Lung microvascular endothelial cell (primary cell): ENCODE data around the gene DNAH8. TPM values are rescaled to one million over a fixed set of nuclear protein-coding genes. Genes with fewer than 3 reads are reported as not detected.
"Not testable (repeated sequence)": the region's sequence is repeated elsewhere in the genome, so short reads cannot be mapped to it uniquely, and the experiment has no call there.

ENCODE experiments used
- DNase-seq, 2 donors: peaks; one replicate each; pipeline versions ENCODE4 v3.0.0 to v3.0.0-alpha.2; 2010; ENCODE audit warnings: low read depth in 2 of 2
- total RNA-seq: library from RNA; depleted of rRNA; stranded (reverse); fragments of >200 nt; gene quantifications from 2 replicates; pipeline ENCODE4 v1.2.1, GENCODE V29; 2014

Gene DNAH8
- total RNA-seq, 1 donor from 2014 or later = not detected

DNA sequence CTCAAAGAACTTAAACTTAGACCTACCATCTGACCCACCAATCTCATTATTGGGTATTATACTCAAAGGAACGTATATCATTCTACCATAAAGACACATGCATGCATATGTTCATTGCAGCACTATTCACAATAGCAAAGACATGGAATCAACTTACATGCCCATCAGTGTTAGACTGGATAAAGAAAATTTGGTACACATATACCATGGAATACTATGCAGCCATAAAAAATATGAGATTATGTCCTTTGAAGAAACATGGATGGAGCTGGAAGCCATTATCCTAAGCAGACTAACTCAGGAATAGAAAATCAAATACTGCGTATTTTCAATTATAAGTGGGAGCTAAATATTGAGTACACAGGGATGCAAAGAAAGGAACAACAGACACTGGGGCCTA is 167.0 kb downstream of the DNAH8 start:
- no peak for DNase-seq

DNA sequence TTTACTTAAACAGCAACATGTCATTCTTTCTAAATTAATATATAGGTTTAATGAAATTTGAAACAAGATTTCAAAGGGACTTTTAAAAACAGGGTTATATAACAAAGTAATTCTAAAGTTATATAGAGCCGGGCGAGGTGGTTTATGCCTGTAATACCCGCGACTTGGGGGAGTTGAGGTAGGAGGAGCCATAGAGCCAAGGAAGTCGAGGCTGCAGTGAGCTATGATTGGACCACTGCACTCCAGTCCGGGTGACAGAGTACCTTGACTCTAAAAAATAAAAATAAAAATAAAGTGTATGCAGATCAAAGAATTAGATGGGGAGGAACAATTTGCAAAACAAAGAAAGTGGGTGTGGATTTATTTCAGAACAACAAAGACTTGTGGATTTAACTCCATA is 182.4 kb downstream of the DNAH8 start:
- no peak for DNase-seq

DNA sequence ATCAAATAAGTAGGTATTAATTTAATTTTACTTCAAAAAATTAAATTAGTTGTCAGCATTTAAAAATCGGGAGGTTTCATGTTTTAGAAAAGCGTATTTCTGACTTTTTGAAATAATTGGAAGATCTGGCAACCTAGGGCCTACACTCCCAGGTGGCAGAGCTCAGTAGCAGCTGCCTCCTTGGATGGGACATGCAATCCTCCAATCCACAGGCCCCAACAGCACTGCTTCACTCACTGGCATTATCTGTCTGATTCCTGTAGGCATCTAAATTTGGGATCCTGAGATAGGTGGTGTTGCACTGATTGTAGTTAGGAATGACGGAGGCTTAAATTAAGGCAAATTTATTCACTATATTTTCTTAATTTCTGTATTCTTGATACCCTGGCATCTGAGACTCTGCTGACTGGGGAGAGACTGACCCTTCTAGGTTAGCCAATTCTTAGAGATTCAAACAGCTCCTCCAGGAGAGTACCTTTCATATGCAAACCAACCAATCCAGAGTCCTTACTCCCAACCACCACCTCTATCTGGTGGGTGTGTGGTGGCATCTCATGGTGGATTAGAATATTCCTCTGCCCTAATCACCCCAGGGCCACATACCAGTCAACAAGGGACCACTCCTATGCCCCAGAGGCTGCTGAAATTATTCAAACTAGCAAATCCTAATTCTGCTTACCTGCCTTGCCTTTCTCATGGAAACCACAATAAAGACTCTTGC is 186.9 kb downstream of the DNAH8 start:
- DNase-seq = no peak

DNA sequence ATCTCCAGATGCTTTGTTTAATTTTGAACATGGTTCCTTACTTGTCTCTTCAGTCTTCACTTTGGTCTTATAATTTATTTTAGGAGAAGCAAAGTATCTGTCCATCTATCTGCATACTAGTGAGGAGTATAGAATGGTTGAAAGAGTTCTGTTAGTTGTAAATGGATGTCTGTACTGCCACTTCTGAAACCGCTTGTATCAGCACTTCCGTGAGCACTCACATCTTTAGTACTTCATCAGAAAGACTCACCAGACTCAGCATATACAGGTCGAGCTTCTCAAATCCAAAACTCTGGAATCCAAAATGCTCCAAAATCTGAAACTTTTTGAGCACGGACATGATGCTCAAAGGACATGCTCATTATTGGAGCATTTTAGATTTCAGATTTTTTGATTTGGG is 191.5 kb downstream of the DNAH8 start:
- DNase-seq = no peak

DNA sequence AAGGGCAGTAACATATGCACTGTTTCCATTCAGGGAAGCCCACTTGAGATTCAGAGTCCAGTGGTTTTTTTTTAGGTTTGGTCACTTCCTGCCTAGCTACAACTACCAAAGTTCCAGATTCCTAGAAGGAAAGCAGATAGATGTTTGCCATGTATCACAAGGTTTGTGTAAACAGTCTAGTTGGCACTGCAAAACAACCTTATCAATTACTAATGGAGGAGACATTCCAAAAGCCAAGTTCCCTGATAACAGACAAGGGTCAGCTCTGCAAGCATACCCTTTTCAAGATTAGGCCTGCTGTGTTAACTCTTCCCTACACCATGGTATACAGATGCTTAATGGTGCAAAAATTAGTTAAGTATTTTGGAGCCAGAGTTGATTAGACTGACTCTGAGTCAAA is 192.2 kb downstream of the DNAH8 start:
- no peak for DNase-seq

DNA sequence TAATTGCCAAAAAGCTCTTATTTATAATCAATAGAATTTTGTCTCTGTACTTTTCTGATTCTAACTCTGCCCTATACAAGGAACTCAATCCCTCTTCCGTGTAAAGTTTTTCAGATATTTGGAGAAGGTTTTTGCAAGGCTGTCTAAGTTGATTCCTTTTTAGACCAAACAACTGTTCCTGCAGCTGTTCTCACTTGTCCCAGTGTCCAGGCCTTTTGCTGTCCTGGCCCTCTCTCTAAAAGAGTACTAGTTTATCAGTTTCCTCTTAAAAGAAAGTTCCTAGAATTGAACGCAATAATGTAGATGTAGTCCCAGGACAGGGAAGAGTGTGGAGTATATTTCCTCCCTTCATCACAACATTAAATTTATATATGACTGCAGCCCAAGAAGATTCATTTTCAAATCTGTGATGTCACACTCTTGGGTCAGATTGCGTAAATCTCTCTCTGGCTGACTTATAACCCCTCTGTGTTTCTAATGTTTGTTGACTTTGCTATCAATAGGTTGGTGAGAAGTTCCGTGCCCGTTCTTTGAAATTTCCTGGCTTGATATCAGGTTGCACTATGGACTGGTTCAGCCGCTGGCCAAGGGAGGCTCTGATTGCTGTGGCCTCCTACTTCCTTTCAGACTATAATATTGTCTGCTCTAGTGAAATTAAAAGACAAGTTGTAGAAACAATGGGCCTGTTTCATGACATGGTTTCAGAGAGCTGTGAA is 194.1 kb downstream of the DNAH8 start:
- peak in 1 of 2 donors; percentile 3 for DNase-seq

DNA sequence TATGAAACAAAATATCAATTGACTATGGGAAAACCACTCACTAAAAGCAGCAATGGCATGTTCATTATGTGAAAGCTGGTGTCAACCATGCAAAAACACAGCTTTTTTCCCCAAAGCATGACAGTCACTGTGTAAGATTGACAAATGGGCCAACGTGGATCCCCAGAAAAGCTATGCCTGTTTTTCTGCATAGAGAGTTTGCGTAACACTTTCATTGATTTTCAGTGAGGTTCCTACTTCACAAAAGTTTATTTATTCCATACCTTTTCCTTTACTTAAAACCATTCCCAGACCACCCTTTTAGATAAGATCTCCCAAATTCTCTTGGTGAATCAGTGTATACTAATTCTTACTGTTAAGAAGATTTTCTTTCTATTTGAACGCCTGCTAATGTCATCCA is 195.1 kb downstream of the DNAH8 start:
- DNase-seq = no peak

DNA sequence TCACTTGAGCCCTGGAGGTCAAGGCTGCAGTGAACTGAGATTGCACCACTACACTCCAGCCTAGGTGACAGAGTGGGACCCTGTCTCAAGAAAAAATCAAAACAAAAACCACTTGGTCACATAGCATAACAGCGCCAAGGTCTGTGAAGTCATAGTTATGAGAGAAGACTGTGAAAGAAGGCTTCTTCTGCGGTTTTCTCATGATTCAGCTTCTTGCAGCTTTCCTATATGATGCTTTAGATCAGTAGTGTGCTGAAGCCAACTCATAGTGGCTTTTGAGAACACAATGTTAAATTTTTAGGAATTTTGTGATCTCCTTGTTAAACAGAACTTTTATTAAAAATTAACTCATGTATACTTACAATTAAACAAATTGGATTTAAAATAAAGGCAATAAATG is 197.3 kb downstream of the DNAH8 start:
- DNase-seq = no peak

DNA sequence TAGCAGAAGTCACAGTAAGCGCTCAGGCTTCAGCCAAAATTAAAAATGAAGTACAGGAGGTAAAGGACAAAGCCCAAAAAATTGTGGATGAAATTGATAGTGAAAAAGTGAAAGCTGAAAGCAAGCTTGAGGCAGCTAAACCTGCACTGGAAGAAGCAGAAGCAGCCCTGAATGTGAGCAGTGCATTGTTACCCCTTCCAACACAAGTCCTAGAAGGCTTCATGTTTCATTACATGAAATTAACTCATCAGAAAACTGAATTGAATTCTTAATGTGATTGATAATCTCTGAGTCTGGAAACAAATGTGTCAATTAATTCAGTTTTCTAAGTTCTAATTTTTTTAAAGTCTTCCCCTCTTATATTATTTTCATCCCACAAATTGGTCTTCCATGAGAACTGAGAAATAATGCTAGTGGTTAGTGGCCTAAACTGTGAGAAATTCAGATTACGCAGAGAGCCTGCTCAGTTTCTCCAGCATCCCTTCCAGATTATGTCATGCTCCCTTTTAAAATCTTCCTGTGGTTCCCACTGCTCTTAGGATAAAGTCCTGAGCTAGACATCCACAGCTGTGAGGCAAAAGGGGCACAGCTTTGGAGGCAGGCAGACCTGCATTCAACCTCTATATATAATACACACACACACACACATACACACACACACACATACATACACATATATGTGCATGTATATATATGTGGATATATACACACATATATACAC is 200.3 kb downstream of the DNAH8 start:
- no peak for DNase-seq

DNA sequence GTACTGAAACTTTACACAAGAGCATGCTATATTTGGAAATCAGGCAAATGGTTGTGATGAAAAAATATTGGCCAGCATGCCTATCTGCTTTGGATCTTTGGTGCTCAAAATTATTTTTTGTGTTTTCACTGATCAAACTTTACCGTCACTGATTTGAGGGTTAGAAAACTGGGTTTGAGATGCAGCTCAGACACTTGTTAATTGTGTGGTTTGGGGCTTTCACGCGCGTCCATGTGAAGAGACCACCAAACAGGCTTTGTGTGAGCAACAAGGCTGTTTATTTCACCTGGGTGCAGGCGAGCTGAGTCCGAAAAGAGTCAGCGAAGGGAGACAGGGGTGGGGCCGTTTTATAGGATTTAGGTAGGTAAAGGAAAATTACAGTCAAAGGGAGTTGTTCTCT is 206.4 kb downstream of the DNAH8 start:
- not testable (repeated sequence) for DNase-seq

DNA sequence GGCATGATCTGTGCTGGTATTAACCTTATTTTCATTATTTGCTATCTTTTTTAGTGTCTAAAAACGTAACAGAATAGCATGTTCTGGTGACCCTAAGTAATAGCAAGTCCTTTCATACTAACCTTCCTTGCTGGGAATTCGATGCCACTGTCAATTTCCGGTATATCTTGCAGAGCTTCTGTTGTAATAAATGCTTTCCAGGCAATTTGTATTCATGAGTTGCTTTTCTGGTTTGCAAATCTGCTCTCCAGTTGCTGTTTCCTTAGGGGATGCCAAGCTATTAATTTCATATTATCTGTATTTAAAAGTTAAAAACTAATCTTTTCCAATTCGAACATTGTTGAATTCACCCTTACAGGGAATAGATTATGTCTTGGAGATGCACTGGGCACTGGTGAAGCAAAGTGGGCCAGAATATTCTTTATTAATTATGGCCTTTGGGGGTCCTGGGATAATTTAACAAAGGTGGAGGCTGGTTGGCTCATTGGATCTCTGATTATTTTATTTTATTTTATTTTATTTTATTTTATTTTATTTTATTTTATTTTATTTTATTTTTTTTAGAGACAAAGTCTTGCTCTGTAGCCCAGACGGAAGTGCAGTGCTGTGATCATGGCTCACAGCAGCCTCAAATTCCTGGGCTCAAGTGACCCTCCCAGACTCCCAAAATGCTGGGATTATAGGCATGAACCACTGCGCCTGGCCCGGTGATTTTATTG is 209.8 kb downstream of the DNAH8 start:
- no peak for DNase-seq

DNA sequence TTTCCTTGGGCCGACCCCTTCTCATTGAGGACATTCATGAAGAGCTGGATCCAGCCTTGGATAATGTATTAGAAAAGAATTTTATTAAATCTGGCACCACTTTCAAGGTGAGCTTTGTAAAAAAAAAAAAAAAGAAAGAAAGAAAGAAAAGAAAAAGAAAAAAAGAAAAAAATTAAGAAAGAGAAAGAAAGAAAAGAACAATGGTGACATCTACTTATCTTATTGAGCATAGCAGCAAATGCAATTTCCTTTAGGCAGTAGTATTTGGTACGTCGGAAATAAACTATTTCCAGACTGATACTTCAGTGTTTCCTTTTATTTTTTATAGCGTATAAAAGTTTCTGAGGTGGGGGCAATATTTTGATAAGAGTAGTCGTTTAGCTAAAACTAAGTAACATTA is 214.4 kb downstream of the DNAH8 start:
- DNase-seq = no peak

DNA sequence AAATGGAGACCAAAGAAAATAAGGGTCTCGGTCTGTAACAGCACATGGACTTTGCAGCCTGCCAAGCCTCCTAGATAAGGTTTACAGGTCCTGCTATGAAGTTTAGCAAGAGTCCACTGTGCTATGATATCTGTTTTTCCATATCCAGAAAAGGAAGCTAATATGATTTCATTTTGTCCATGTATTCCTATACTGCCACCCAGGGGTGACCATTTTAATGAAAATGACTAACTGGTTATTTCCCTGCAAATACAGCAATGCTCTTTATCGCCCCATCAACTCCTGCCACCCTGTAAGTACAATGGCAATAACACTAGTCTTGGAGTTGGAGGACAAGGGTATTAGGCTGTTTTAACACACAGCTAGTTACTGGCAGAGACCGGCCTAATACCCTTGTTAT is 218.3 kb downstream of the DNAH8 start:
- peak; percentile 34 to 54 for DNase-seq

DNA sequence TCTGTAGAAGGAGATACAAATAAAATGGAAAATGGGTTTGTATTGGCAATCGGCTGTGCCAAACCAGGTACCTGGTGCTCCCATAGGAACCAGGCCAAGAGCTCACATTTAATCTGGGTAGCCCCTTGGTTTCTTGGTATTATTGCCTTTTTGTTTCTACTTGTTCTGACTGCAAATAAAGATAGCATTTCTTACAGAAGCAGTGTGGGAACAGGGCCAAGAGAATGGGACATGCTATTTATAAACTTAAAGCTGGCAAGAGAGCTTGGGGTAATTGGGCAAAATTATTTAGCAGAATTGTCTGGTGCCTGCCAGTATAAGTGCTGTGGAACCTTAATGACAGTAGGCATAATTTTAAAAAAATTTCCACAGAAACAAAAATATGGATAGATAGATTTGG is 219.9 kb downstream of the DNAH8 start:
- no peak for DNase-seq

DNA sequence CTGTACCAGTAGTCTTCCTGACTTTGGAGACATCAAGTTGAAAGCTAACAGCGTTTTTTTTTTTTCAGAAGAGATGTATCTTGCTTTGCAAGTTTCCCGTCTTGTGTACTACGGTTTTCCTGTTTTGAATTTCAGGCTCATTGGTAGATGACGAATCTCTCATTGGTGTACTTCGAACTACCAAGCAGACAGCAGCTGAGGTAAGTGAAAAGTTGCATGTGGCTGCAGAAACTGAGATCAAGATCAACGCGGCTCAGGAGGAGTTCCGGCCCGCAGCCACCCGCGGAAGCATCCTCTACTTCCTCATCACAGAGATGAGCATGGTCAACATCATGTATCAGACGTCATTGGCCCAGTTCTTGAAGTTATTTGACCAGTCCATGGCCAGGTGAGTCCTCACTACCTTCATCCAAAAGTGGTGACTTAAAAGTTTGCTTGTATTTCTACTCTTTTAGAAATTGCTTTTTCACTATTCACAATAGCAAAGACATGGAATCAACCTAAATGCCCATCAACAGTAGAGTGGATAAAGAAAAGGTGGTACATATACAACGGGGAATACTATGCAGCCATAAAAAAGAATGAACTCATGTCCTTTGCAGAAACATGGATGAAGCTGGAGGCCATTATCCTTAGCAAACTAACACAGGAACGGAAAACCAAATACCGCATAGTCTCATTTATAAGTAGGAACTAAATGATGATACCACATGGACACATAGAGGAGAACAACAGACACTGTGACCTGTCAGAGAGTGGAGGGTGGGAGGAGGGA is 222.9 kb downstream of the DNAH8 start:
- no peak for DNase-seq

DNA sequence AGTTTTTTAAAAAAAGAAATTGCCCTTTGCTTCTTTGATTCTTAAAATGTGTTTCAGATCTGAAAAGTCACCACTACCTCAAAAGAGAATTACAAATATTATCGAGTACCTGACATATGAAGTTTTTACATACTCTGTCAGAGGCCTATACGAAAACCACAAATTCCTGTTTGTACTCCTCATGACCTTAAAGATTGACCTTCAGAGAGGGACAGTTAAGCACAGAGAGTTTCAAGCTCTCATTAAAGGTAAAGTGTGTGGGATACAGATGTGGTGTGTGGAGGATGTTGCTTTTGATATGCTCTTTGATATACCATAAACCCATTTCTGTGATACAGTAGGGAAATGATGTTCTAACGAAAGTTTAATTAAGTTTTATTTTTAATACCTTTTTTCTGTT is 223.6 kb downstream of the DNAH8 start:
- no peak for DNase-seq

DNA sequence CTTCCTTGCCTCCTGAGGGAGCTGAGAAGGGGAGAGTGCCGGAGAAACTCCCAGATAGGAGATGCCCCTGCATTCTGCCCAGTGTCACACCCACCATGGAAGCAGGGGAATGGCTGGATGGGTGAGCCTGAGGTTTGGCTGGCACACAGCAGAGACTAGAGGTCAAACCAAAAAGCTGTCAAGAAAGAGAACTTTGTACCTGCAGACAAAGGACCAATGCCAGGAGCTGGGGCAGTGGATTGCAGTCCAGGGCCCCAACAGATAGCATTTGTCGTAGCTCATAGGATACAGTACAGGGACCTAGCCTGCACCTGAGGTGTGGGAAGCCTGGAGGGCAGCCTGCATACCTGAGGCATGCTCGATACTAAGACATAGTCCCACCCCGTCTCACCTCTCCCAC is 227.3 kb downstream of the DNAH8 start:
- DNase-seq = no peak

DNA sequence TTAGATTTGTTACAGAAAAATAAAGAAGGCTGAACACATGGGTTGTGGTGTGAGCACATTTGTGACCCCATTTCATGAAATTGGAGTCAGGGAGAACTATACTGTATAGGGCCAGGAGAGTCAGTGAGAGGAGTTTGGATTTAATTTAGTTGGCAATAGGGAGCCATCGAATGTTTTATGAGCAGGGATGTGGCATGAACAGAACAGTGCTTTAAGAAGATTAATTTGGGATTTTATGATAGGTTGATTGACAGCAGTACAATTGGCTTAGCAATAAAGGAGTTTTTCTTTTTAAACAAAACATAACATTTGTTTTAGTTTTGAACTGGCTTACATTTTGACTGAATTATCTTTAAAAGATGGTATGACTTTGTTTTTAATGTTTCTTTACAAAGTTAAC is 227.9 kb downstream of the DNAH8 start:
- no peak for DNase-seq

DNA sequence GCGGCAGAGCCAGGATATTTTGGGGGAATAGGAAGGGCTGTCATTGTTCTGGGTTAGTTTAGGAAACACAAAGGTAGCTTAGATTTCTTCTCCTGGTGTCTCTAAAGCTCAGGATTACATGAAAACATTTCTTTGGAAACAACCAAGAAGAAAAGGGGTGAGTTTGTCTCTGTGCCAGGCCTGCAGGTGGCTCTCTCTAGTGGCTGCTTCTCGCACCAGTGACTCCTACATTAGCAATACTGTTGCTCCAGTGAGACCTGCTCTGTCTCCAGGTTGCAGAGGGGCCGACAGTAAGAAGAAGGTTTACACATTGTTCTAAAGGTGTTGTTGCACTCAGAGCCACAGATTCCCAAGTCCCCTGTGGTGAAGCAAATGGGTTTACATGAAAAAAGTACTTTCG is 228.9 kb downstream of the DNAH8 start:
- no peak for DNase-seq

DNA sequence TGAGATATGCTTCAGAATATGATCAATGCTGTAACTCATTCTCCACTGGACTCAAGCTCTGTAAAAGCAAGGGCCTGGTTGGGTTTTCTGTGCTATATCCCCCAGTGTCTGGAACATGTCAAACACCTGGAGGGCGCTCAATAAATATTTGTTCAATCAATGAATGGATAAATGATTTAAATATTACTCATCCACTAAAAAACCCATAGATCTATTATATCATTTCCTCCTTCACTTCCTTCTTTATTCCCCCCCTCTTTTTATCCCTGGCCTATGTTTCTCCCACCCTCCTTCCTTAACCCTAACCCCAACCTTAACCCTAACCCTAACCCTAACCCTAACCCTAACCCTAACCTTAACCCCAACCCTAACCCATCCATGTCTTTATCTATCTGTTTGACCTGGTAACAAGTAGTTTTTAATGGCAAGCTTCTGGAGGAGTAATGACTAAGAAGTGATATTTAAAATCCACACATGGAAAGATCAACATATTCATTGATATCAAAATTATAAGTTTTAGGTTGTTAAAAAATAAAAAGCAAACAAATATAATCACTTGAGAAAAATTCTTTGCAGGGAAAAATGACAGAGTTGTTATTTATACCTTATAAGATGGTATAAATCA is 229.7 kb downstream of the DNAH8 start:
- DNase-seq = no peak

DNA sequence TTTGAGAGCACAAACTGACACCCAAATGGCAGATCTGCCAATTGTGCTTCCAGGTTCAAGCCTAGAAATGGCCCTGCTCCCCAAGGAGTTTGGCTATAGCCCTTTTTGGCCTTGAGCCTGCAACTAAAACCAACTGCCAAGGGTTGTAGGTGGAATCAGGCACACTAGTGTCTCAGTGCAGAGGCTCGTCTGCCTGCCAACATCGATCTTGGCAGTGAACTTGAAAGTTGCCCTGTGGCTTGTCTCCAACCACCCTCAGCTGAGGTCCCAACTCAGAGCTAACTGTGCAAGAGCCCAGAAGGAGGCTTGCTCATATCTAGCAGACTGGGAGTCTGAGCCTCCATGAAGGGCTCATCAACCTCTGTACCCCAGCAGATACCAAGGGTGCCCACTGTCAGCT is 240.8 kb downstream of the DNAH8 start:
- no peak for DNase-seq
